B cell (primary cell): ENCODE data around the gene FANCC. TPM values are rescaled to one million over a fixed set of nuclear protein-coding genes. Genes with fewer than 3 reads are reported as not detected.

Experiments used
- ATAC-seq: fragments of 200-7000 bp; cut with Tn5 transposase; one replicate; pipeline ENCODE4 v1.10.0; 2021; ENCODE audit warnings: low read depth, mild to moderate bottlenecking, moderate number of reproducible peaks, moderate library complexity
- CTCF ChIA-PET: fragments of 350-600 bp; sonication (Branson Sonifier 250); formaldehyde crosslinking; loops from one replicate; lab custom pipeline; 2021; ENCODE audit warnings: antibody characterized with exemption, inconsistent platforms; lab: Charles Lee
- POLR2A ChIA-PET: fragments of 350-600 bp; sonication (Branson Sonifier 250); formaldehyde crosslinking; loops from one replicate; lab custom pipeline; 2021; ENCODE audit warnings: antibody characterized with exemption; lab: Charles Lee
- DNase-seq: peaks from one replicate; pipeline ENCODE4 v3.0.0; 2013
- H2AFZ ChIP-seq: 2 replicates; pipeline ENCODE4 v1.6.1; 2012; ENCODE audit warnings: mild to moderate bottlenecking, low read depth, low read length; ENCODE audit not compliant: insufficient read depth, poor library complexity, severe bottlenecking
- H3K27ac ChIP-seq, 2 donors: 1 replicate in 1 of 2; 2 replicates in 1 of 2; pipeline ENCODE4 v1.5.1; 2012 to 2013; ENCODE audit warnings: low read length in 2 of 2, mild to moderate bottlenecking in 2 of 2, moderate library complexity in 1 of 2
- H3K27me3 ChIP-seq, 4 experiments: fragments of 200-600 bp in 1 of 4; sonication (generic) in 1 of 4; replicated peaks in 1 of 4; 1 replicate in 2 of 4; 2 replicates in 2 of 4; pipeline versions ENCODE4 v1.6.1 to v1.7.0; 2013 to 2016; ENCODE audit warnings: low read length in 3 of 4, mild to moderate bottlenecking in 2 of 4, mixed read lengths in 1 of 4, moderate library complexity in 1 of 4; ENCODE audit not compliant: insufficient read depth in 4 of 4, control insufficient read depth in 3 of 4; ENCODE audit errors: control extremely low read depth in 1 of 4
- H3K36me3 ChIP-seq, 2 experiments: replicated peaks in 1 of 2; 1 replicate in 1 of 2; 2 replicates in 1 of 2; pipeline versions ENCODE4 v1.6.1 to v1.7.1; 2013; ENCODE audit warnings: low read length in 1 of 2; ENCODE audit not compliant: insufficient read depth in 2 of 2, control insufficient read depth in 1 of 2; ENCODE audit errors: control extremely low read depth in 1 of 2, extremely low read depth in 1 of 2
- H3K4me1 ChIP-seq, 2 donors: fragments of 200-600 bp in 1 of 2; sonication (generic) in 1 of 2; 1 replicate in 1 of 2; 2 replicates in 1 of 2; pipeline versions ENCODE4 v1.5.1 to v1.6.1; 2013 to 2017; ENCODE audit warnings: low read length in 2 of 2; ENCODE audit not compliant: control insufficient read depth in 2 of 2, insufficient read depth in 2 of 2
- H3K4me2 ChIP-seq: replicated peaks from 2 replicates; pipeline ENCODE3; 2012; ENCODE audit warnings: mild to moderate bottlenecking, low read depth, low read length; ENCODE audit not compliant: poor library complexity, severe bottlenecking
- H3K4me3 ChIP-seq, 5 experiments: fragments of 200-600 bp in 1 of 5; sonication (generic) in 1 of 5; 1 replicate in 3 of 5; 2 replicates in 2 of 5; pipeline versions ENCODE4 v1.5.1 to v1.7.0; 2011 to 2016; ENCODE audit warnings: low read length in 4 of 5, mild to moderate bottlenecking in 4 of 5, low read depth in 2 of 5, control low read depth in 1 of 5, moderate library complexity in 1 of 5; ENCODE audit not compliant: insufficient read depth in 1 of 5; ENCODE audit errors: control extremely low read depth in 1 of 5, extremely low read depth in 1 of 5
- H3K79me2 ChIP-seq: fragments of 200-600 bp; sonication (generic); one replicate; pipeline ENCODE4 v1.6.0; 2016; ENCODE audit warnings: low read length; ENCODE audit not compliant: control insufficient read depth, insufficient read depth
- H3K9ac ChIP-seq: fragments of 200-600 bp; sonication (generic); 2 replicates; pipeline ENCODE4 v1.6.1; 2017; ENCODE audit warnings: mild to moderate bottlenecking, low read length, moderate library complexity
- H3K9me3 ChIP-seq, 3 donors: one replicate each; pipeline versions ENCODE4 v1.6.1 to v1.7.1; 2013; ENCODE audit warnings: low read length in 2 of 3; ENCODE audit not compliant: control insufficient read depth in 2 of 3, insufficient read depth in 1 of 3; ENCODE audit errors: control extremely low read depth in 1 of 3
- H4K20me1 ChIP-seq: 2 replicates; pipeline ENCODE4 v1.6.0; 2012; ENCODE audit warnings: mild to moderate bottlenecking, low read length; ENCODE audit not compliant: insufficient read depth, control insufficient read depth, poor library complexity, severe bottlenecking
- H3K27ac Mint-ChIP-seq: one replicate; pipeline ENCODE4 v1.8.0; 2021; ENCODE audit warnings: mixed read lengths
- H3K27me3 Mint-ChIP-seq: one replicate; pipeline ENCODE4 v1.8.0; 2021; ENCODE audit warnings: mixed read lengths
- H3K4me1 Mint-ChIP-seq: one replicate; pipeline ENCODE4 v1.8.0; 2021; ENCODE audit warnings: mixed read lengths
- H3K4me3 Mint-ChIP-seq: one replicate; pipeline ENCODE4 v1.8.0; 2021; ENCODE audit warnings: mixed read lengths
- H3K9me3 Mint-ChIP-seq: one replicate; pipeline ENCODE4 v1.8.0; 2022; ENCODE audit warnings: mixed read lengths; ENCODE audit not compliant: insufficient read depth
- CTCF ChIP-seq: fragments of 200-600 bp; IDR thresholded peaks from one replicate; pipeline ENCODE4 v1.8.0; 2022; ENCODE audit warnings: antibody characterized with exemption, mild to moderate bottlenecking
- EZH2 ChIP-seq: IDR thresholded peaks from 2 replicates; pipeline ENCODE4 v1.6.1; 2012; ENCODE audit warnings: borderline replicate concordance, low read depth, mild to moderate bottlenecking, moderate library complexity, low read length; ENCODE audit not compliant: insufficient read depth, poor library complexity, severe bottlenecking
- WGBS: methylation state at CpG from one replicate; pipeline ENCODE4 v1.1.5; 2013; ENCODE audit warnings: missing lambda C conversion rate; ENCODE audit not compliant: insufficient coverage; 5-methylcytosine and 5-hydroxymethylcytosine counted together
- intact Hi-C: fragments of 100-400 bp; cut with micrococcal nuclease; formaldehyde crosslinking; loops from one replicate; pipeline ENCODE4 v1.10.0; 2022
- polyA plus RNA-seq: library from polyadenylated mRNA; depleted of rRNA; stranded (reverse); fragments of >200 nt; gene quantifications from 2 replicates; pipeline ENCODE4 v1.2.3, GENCODE V29; 2012
- total RNA-seq, 2 donors: library from RNA; stranded (reverse); fragments of 120-200 nt in 1 of 2; gene quantifications; 1 replicate in 1 of 2; 2 replicates in 1 of 2; pipeline versions ENCODE4 v1.2.3 to v1.2.4, GENCODE V29; 2013 to 2022

FANCC gene
- total and polyA plus RNA-seq, 2 donors (not counting 1 experiment from before 2014, with no cell fraction given) = 1.8 to 11.1 TPM

GRCh38 chr9:95148208-95148520 is 169.3 kb downstream of the FANCC start:
- no peak overlapping the region for H3K9ac ChIP-seq
- no peaks in the 10 kb centered on the region for H3K79me2 ChIP-seq
- WGBS = 100% methylated on average over 1 of the region's 2 CpGs
- H3K27ac Mint-ChIP-seq = no peak overlapping the region
- no peaks in the 10 kb centered on the region for H3K36me3 ChIP-seq
- H3K4me1 ChIP-seq = no peaks in the 10 kb centered on the region
- intact Hi-C loops = no loop called here
- H3K4me3 ChIP-seq = no peak overlapping the region
- POLR2A ChIA-PET = no interaction called here
- DNase-seq (no peak), ATAC-seq (no peak)
- H3K9me3 ChIP-seq = no peaks in the 10 kb centered on the region
- no peaks in the 10 kb centered on the region for H3K4me1 Mint-ChIP-seq
- H2AFZ ChIP-seq = no peak overlapping the region
- no peak overlapping the region for H3K27ac ChIP-seq
- no peaks in the 10 kb centered on the region for H4K20me1 ChIP-seq
- no peak overlapping the region for H3K4me2 ChIP-seq
- TF ChIP-seq CTCF (no peak), EZH2 (no peak)
- no peaks in the 10 kb centered on the region for H3K9me3 Mint-ChIP-seq
- CTCF ChIA-PET = interaction anchor here (1.1 to 1.3 kb wide), 3 partner anchors 9 to 22 kb away, joined by 3 to 5 read pairs (median 4); no protein-coding TSS in a partner anchor
- H3K27me3 ChIP-seq = no peaks in the 10 kb centered on the region
- H3K4me3 Mint-ChIP-seq = no peak overlapping the region
- H3K27me3 Mint-ChIP-seq = no peaks in the 10 kb centered on the region

GRCh38 chr9:95147452-95148207 is 169.9 kb downstream of the FANCC start:
- ChIA-PET POLR2A (no interaction called here), CTCF (no interaction called here)
- 100% methylated on average over 2 of the region's 7 CpGs for WGBS
- Histone ChIP-seq H3K4me3 (no peak overlapping the region), H3K27ac (no peak overlapping the region), H3K4me2 (no peak overlapping the region), H3K79me2 (no peaks in the 10 kb centered on the region), H4K20me1 (no peaks in the 10 kb centered on the region), H3K27me3 (no peaks in the 10 kb centered on the region), H3K36me3 (no peaks in the 10 kb centered on the region), H3K4me1 (no peaks in the 10 kb centered on the region), H2AFZ (no peak overlapping the region), H3K9ac (no peak overlapping the region), H3K9me3 (no peaks in the 10 kb centered on the region)
- Mint-ChIP-seq H3K4me1 (no peaks in the 10 kb centered on the region), H3K27me3 (no peaks in the 10 kb centered on the region), H3K4me3 (no peak overlapping the region), H3K9me3 (no peaks in the 10 kb centered on the region), H3K27ac (no peak overlapping the region)
- DNase-seq (no peak), ATAC-seq (no peak)
- TF ChIP-seq EZH2 = no peak
- TF ChIP-seq CTCF = no peak
- intact Hi-C loops = no loop called here
